Gastroesophageal sphincter (tissue), 4 donors: Measurements from ENCODE around the gene PDE3A. TPM values are rescaled to one million over a fixed set of nuclear protein-coding genes. Genes with fewer than 3 reads are reported as not detected.

Experiments
- ATAC-seq: fragments of 150-250 bp; one replicate; pipeline ENCODE4 v1.9.1; 2016; ENCODE audit warnings: mild to moderate bottlenecking, moderate library complexity
- H3K27ac ChIP-seq, 4 donors: fragments of 200-600 bp; sonication (generic) in 3 of 4; 1 replicate in 3 of 4; 2 replicates in 1 of 4; pipeline ENCODE4 v1.5.1; 2016 to 2019
- H3K27me3 ChIP-seq: fragments of 200-600 bp; sonication (generic); one replicate; pipeline ENCODE4 v1.5.1; 2019
- H3K36me3 ChIP-seq, 2 donors: fragments of 200-600 bp; sonication (generic); one replicate each; pipeline ENCODE4 v1.5.1; 2019; ENCODE audit warnings: control low read depth in 1 of 2
- H3K4me1 ChIP-seq, 3 donors: fragments of 200-600 bp; sonication (generic); 1 replicate in 2 of 3; 2 replicates in 1 of 3; pipeline ENCODE4 v1.5.1; 2016 to 2019; ENCODE audit warnings: control low read depth in 2 of 3
- H3K4me3 ChIP-seq, 2 donors: fragments of 200-600 bp; sonication (generic); one replicate each; pipeline ENCODE4 v1.5.1; 2019; ENCODE audit warnings: mild to moderate bottlenecking in 1 of 2, moderate library complexity in 1 of 2
- H3K9me3 ChIP-seq, 3 donors: fragments of 200-600 bp; sonication (generic); one replicate each; pipeline ENCODE4 v1.5.1; 2017 to 2019; ENCODE audit warnings: control low read depth in 2 of 3
- EP300 ChIP-seq: sonication (generic); formaldehyde crosslinking; IDR thresholded peaks from one replicate; pipeline ENCODE4 v1.6.1; 2017; ENCODE audit warnings: antibody characterized with exemption, mild to moderate bottlenecking
- POLR2A ChIP-seq, 2 donors: fragments of 450-650 bp; IDR thresholded peaks; one replicate each; pipeline ENCODE4 v1.6.1; 2017; ENCODE audit warnings: antibody characterized with exemption in 2 of 2, mild to moderate bottlenecking in 2 of 2, moderate library complexity in 1 of 2
- POLR2AphosphoS5 ChIP-seq: sonication (generic); formaldehyde crosslinking; IDR thresholded peaks from one replicate; pipeline ENCODE4 v1.6.1; 2017; ENCODE audit warnings: antibody characterized with exemption
- WGBS, 2 donors: methylation state at CpG; one replicate each; pipeline ENCODE4 v1.1.5; 2018; ENCODE audit warnings: low coverage in 1 of 2; 5-methylcytosine and 5-hydroxymethylcytosine counted together
- total RNA-seq, 4 donors: library from RNA; depleted of rRNA; stranded (reverse); fragments of >200 nt; gene quantifications; one replicate each; pipeline ENCODE4 v1.1.0, GENCODE V29; 2016
- TF ChIP-seq, protein P1 (sequence below), 4 experiments: fragments of 200-600 bp in 2 of 4; fragments of 450-650 bp in 2 of 4; sonication (generic) in 1 of 4; IDR thresholded peaks; one replicate each; pipeline ENCODE4 v1.5.1; 2017 to 2019; ENCODE audit warnings: antibody characterized with exemption in 4 of 4, mild to moderate bottlenecking in 2 of 4, moderate library complexity in 2 of 4

The PDE3A gene
- total RNA-seq, 4 donors from 2014 or later = 104 to 194 (median 139) TPM

DNA sequence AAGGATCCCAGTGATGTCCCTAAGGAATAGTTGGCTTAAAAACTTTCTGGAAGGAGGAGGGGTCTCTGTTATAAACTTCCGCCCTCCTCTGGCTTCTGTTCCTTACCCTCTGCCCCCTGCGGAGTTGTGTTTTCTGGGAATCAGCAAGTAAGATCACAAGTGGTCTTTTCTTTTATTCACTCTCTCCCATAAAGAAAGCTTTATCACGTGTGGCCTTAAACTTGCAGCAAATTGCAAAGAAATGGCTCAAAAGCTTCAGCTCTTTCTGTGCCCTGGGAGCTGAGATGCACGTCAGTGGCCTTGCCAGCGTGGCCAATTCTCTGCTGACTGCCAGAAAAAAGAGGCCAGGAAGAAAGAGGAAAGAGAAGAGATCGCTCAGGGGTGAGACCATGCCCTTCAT, 326.9 kb downstream of the PDE3A start, which contains the start of gene SLCO1C1:
TSS of gene SLCO1C1 (plus strand) at position 101 of the 400 bp plus-strand sequence. CDS start 4,245 bp downstream, outside the sequence.
- no peak within 1 kb of the TSS for H3K27ac ChIP-seq
- peak within 1 kb of the TSS in 1 of 2 donors; percentile 6 for H3K4me3 ChIP-seq
- 38 to 75% methylated on average over 2 to 5 of the region's 6 CpGs for WGBS, 2 donors

DNA sequence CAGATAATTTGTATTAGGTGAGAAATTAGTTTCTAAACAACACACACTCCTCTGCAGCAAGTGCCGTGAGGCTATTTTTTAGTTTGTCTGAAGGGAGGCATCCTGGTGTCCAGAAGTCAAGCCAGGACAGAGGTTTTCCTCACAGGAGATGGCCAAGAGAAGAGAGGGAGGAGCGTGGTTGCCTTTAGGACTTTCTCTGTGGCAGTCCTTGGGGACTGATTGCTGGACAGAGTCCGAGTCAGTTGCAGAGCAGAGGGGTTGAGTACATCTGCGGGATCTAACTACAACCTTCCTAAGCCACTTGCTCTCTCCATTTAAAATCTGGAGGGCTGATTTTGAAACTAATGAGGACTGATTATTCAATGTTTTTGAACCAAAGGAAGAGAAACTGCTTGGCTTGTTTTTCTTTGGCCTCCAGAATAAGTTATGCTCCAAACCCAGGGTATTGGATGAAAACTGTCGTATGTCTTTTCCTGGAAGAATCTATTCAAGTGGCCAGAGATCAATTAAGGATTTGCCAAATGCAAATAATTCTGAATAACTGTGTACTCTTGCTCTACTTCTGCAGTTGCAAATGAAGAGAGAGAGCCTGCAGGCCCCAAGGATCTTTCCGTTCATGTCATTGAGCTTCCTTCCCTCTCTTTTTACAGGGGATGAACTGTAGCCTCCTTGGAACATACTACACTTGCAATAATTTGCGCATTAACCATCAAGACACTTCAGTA, 328.0 kb downstream of the PDE3A start:
- no peaks in the 10 kb centered on the region for H3K4me1 ChIP-seq
- no peaks in the 10 kb centered on the region for H3K9me3 ChIP-seq
- H3K27ac ChIP-seq = no peak overlapping the region
- no peak overlapping the region for H3K4me3 ChIP-seq
- H3K36me3 ChIP-seq = no peaks in the 10 kb centered on the region
- ATAC-seq = no peak
- 53 to 82% methylated on average over 4 to 5 of the region's 7 CpGs for WGBS, 2 donors
- TF ChIP-seq, protein P1, sequence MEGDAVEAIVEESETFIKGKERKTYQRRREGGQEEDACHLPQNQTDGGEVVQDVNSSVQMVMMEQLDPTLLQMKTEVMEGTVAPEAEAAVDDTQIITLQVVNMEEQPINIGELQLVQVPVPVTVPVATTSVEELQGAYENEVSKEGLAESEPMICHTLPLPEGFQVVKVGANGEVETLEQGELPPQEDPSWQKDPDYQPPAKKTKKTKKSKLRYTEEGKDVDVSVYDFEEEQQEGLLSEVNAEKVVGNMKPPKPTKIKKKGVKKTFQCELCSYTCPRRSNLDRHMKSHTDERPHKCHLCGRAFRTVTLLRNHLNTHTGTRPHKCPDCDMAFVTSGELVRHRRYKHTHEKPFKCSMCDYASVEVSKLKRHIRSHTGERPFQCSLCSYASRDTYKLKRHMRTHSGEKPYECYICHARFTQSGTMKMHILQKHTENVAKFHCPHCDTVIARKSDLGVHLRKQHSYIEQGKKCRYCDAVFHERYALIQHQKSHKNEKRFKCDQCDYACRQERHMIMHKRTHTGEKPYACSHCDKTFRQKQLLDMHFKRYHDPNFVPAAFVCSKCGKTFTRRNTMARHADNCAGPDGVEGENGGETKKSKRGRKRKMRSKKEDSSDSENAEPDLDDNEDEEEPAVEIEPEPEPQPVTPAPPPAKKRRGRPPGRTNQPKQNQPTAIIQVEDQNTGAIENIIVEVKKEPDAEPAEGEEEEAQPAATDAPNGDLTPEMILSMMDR (IDR thresholded peaks at IDR 0.05) = no peak
- TF ChIP-seq POLR2A (IDR thresholded peaks at IDR 0.05) (no peak), EP300 (no peak), POLR2AphosphoS5 (no peak)
- no peaks in the 10 kb centered on the region for H3K27me3 ChIP-seq

More for the DNA sequence above, 326.9 kb downstream of the PDE3A start, which contains the start of gene SLCO1C1:
- TF ChIP-seq, protein P1 (IDR thresholded peaks at IDR 0.05) = no peak
- no peak for TF ChIP-seq POLR2AphosphoS5
- TF ChIP-seq EP300 = no peak
- Histone ChIP-seq H3K4me1 (no peaks in the 10 kb centered on the region), H3K36me3 (no peaks in the 10 kb centered on the region), H3K9me3 (no peaks in the 10 kb centered on the region), H3K27me3 (no peaks in the 10 kb centered on the region)
- no peak for ATAC-seq

DNA sequence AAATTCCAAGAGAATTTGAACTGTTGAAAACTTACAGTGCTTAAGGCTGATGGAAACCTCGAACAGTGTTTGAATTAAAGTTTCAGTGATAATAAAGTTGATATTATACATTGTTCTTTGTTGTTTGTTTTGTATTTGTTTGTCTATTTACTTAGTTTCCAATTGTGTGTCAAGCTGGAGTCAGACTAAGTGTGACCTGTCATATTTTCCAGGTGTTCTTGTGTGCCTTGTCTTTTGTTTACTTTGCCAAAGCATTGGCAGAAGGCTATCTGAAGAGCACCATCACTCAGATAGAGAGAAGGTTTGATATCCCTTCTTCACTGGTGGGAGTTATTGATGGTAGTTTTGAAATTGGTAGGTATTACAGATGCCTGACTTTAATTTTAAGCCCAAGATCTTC, 332.8 kb downstream of the PDE3A start:
- Histone ChIP-seq H3K4me3 (no peak overlapping the region), H3K4me1 (no peaks in the 10 kb centered on the region), H3K27ac (no peak overlapping the region), H3K36me3 (no peaks in the 10 kb centered on the region), H3K27me3 (no peaks in the 10 kb centered on the region), H3K9me3 (no peaks in the 10 kb centered on the region)
- WGBS, 2 donors = 85 to 94% methylated on average over 1 of the region's 1 CpG
- TF ChIP-seq EP300 (no peak), POLR2AphosphoS5 (no peak), POLR2A (IDR thresholded peaks at IDR 0.05) (no peak)
- TF ChIP-seq, protein P1 (IDR thresholded peaks at IDR 0.05) = no peak
- ATAC-seq = no peak

DNA sequence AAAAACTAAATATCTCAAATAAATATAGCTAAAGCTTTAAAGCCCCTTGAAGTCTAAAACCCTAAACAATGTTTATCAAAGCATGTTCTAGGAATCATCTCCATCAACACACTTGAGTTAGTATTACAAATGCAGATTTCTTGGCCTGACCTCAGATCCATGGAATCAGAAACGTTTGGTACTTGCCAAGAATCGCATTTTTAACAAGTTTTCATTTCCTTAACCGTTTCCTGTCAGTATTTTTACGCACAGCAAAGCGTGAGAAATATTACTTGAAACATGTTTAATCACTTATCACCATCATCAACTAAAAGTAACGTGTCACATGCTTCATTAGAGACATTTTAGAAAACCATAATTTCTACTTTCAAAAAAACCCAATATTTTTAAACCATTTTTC, 336.5 kb downstream of the PDE3A start:
- no peaks in the 10 kb centered on the region for H3K27me3 ChIP-seq
- H3K27ac ChIP-seq = no peak overlapping the region
- H3K4me3 ChIP-seq = no peak overlapping the region
- H3K36me3 ChIP-seq = no peaks in the 10 kb centered on the region
- H3K9me3 ChIP-seq = no peaks in the 10 kb centered on the region
- no peaks in the 10 kb centered on the region for H3K4me1 ChIP-seq
- 32 to 58% methylated on average over 5 to 6 of the region's 6 CpGs for WGBS, 2 donors
- no peak for ATAC-seq
- TF ChIP-seq EP300 = no peak
- TF ChIP-seq, protein P1 (IDR thresholded peaks at IDR 0.05) = no peak
- TF ChIP-seq POLR2A (IDR thresholded peaks at IDR 0.05) = no peak

DNA sequence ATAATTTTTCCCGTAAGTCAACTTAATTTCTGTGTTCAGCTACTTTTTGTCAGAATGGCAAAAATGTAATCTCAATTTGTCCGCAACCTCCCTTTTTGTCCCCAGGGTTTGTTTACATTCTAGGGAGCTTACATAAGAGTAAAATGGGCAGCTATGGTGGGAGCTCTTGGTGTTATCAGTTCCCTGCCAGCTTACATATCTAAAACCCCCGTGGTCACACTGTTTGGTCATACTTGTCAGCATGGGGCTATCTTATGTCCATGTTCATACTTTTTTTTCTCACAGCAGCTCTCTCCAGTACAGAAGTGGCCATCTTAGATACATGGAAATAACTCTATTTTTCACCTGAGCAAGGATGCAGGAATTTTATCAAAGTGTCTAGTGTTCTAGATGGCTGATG, 343.5 kb downstream of the PDE3A start:
- WGBS, 2 donors = 59 to 97% methylated on average over 3 of the region's 3 CpGs
- H3K27me3 ChIP-seq = no peaks in the 10 kb centered on the region
- TF ChIP-seq POLR2AphosphoS5 (no peak), POLR2A (IDR thresholded peaks at IDR 0.05) (no peak), EP300 (no peak)
- TF ChIP-seq, protein P1 (IDR thresholded peaks at IDR 0.05) = no peak

More for the DNA sequence above, 343.5 kb downstream of the PDE3A start:
- no peak overlapping the region for H3K4me3 ChIP-seq
- no peaks in the 10 kb centered on the region for H3K9me3 ChIP-seq
- no peaks in the 10 kb centered on the region for H3K36me3 ChIP-seq
- no peak for ATAC-seq
- H3K4me1 ChIP-seq = no peaks in the 10 kb centered on the region
- no peak overlapping the region for H3K27ac ChIP-seq
